SK-N-SH (cell line): ENCODE data around the gene AK2. TPM values are rescaled to one million over a fixed set of nuclear protein-coding genes. Genes with fewer than 3 reads are reported as not detected.

Experiments
- CTCF ChIA-PET: fragments of 300-600, 350-600 bp; formaldehyde crosslinking; extraction: SDS; loops from one replicate; lab custom pipeline; 2021; lab: Yijun Ruan, JAX
- POLR2A ChIA-PET: fragments of 350-600 bp; sonication (Branson Sonifier 250); formaldehyde crosslinking; extraction: SDS; loops from one replicate; lab custom pipeline; 2020; ENCODE audit warnings: antibody characterized with exemption, inconsistent platforms; lab: Yijun Ruan, JAX
- DNase-seq: peaks from one replicate; pipeline ENCODE4 v3.0.0; 2012
- H2AFZ ChIP-seq: fragments of 200-600 bp; sonication (generic); 2 replicates; pipeline ENCODE4 v1.8.1; 2016; ENCODE audit warnings: antibody characterized with exemption, mild to moderate bottlenecking, low read depth
- H3F3A ChIP-seq: fragments of 200-600 bp; sonication (generic); replicated peaks from 2 replicates; pipeline ENCODE3; 2016; ENCODE audit warnings: antibody characterized with exemption, mild to moderate bottlenecking; ENCODE audit not compliant: insufficient read depth
- H3K27ac ChIP-seq, 2 experiments: fragments of 200-500 bp in 1 of 2; fragments of 200-600 bp in 1 of 2; sonication (Bioruptor generic) in 1 of 2; sonication (generic), shearing (Covaris generic) in 1 of 2; 2 replicates each; pipeline versions ENCODE4 v1.5.1 to v1.6.1; 2014 to 2016; ENCODE audit warnings: low read depth in 2 of 2, inconsistent platforms in 1 of 2, low read length in 1 of 2, mild to moderate bottlenecking in 1 of 2, mixed read lengths in 1 of 2
- H3K27me3 ChIP-seq: fragments of 200-600 bp; sonication (generic), shearing (Covaris generic); 2 replicates; pipeline ENCODE4 v1.6.1; 2016; ENCODE audit warnings: mixed run types; ENCODE audit not compliant: insufficient read depth
- H3K36me3 ChIP-seq, 2 experiments: fragments of 200-500 bp in 1 of 2; fragments of 200-600 bp in 1 of 2; sonication (Bioruptor generic) in 1 of 2; sonication (generic) in 1 of 2; replicated peaks in 1 of 2; 2 replicates each; pipeline versions ENCODE3 to v1.5.1; 2014 to 2016; ENCODE audit warnings: low read length in 1 of 2, mild to moderate bottlenecking in 1 of 2; ENCODE audit not compliant: insufficient read depth in 2 of 2, control insufficient read depth in 1 of 2
- H3K4me1 ChIP-seq, 2 experiments: fragments of 200-500 bp in 1 of 2; fragments of 200-600 bp in 1 of 2; sonication (Bioruptor generic) in 1 of 2; sonication (generic), shearing (Covaris generic) in 1 of 2; 2 replicates each; pipeline versions ENCODE4 v1.5.1 to v1.6.1; 2014 to 2016; ENCODE audit warnings: low read depth in 1 of 2, low read length in 1 of 2, mixed run types in 1 of 2; ENCODE audit not compliant: insufficient read depth in 2 of 2, control insufficient read depth in 1 of 2
- H3K4me2 ChIP-seq: fragments of 200-600 bp; sonication (generic), shearing (Covaris generic); 2 replicates; pipeline ENCODE4 v1.6.1; 2017; ENCODE audit warnings: mixed run types
- H3K4me3 ChIP-seq, 2 experiments: fragments of 200-500 bp in 1 of 2; fragments of 200-600 bp in 1 of 2; sonication (Bioruptor generic) in 1 of 2; sonication (generic), shearing (Covaris generic) in 1 of 2; 2 replicates each; pipeline versions ENCODE4 v1.5.1 to v1.8.1; 2014 to 2016; ENCODE audit warnings: low read depth in 2 of 2, inconsistent platforms in 1 of 2, low read length in 1 of 2, mild to moderate bottlenecking in 1 of 2, mixed read lengths in 1 of 2, moderate library complexity in 1 of 2
- H3K79me2 ChIP-seq: fragments of 200-600 bp; sonication (generic); 2 replicates; pipeline ENCODE4 v1.8.1; 2017; ENCODE audit warnings: mild to moderate bottlenecking; ENCODE audit not compliant: insufficient read depth
- H3K9ac ChIP-seq: fragments of 200-600 bp; sonication (generic); 2 replicates; pipeline ENCODE4 v1.6.1; 2017; ENCODE audit warnings: mixed run types
- H3K9me2 ChIP-seq: fragments of 200-600 bp; sonication (generic); 2 replicates; pipeline ENCODE4 v1.6.1; 2017; ENCODE audit warnings: mixed run types
- H3K9me3 ChIP-seq: fragments of 200-600 bp; sonication (generic); 2 replicates; pipeline ENCODE4 v1.6.1; 2017; ENCODE audit warnings: mixed run types, mild to moderate bottlenecking, moderate library complexity
- H4K20me1 ChIP-seq: fragments of 200-600 bp; sonication (generic); 2 replicates; pipeline ENCODE4 v1.6.1; 2017; ENCODE audit warnings: mild to moderate bottlenecking, mixed run types; ENCODE audit not compliant: insufficient read depth
- EP300 ChIP-seq, 2 experiments: IDR thresholded peaks; 2 replicates each; pipeline versions ENCODE4 v1.4.0 to v1.6.1; 2012; ENCODE audit warnings: borderline replicate concordance in 1 of 2, low read depth in 1 of 2, low read length in 1 of 2
- FOSL2 ChIP-seq: IDR thresholded peaks from 2 replicates; pipeline ENCODE4 v1.4.0; 2012; ENCODE audit warnings: low read depth, mild to moderate bottlenecking, moderate library complexity, borderline replicate concordance
- FOXJ3 ChIP-seq: sonication (generic); formaldehyde crosslinking; IDR thresholded peaks from 2 replicates; pipeline ENCODE4 v1.5.1; 2020; ENCODE audit warnings: mild to moderate bottlenecking, missing genetic modification reagents
- FOXM1 ChIP-seq: IDR thresholded peaks from 2 replicates; pipeline ENCODE4 v1.4.0; 2012; ENCODE audit warnings: low read depth, mild to moderate bottlenecking
- MXI1 ChIP-seq: IDR thresholded peaks from 2 replicates; pipeline ENCODE4 v1.6.1; 2012; ENCODE audit warnings: mild to moderate bottlenecking, low read depth, low read length, improper control_type of control experiment
- PBX3 ChIP-seq: IDR thresholded peaks from 2 replicates; pipeline ENCODE4; 2012
- RCOR1 ChIP-seq: fragments of 150-350 bp; IDR thresholded peaks from 2 replicates; pipeline ENCODE4 v1.6.1; 2017; ENCODE audit warnings: antibody characterized with exemption, low read length
- RXRA ChIP-seq: IDR thresholded peaks from 2 replicates; pipeline ENCODE4 v1.4.0; 2012; ENCODE audit warnings: low read depth, mild to moderate bottlenecking, borderline replicate concordance
- TAF1 ChIP-seq: IDR thresholded peaks from 2 replicates; pipeline ENCODE4 v1.6.1; 2012; ENCODE audit warnings: low read depth, mild to moderate bottlenecking, low read length, moderate library complexity, borderline replicate concordance
- WGBS: methylation state at CpG from one replicate; pipeline ENCODE4 v1.1.6; 2017; ENCODE audit warnings: low lambda C conversion rate; 5-methylcytosine and 5-hydroxymethylcytosine counted together
- polyA plus RNA-seq, 3 experiments: library from polyadenylated mRNA; depleted of rRNA; stranded (reverse); fragments of >200 nt; gene quantifications; 2 replicates each; pipeline ENCODE4 v1.2.3, GENCODE V29; 2012
- TF ChIP-seq, protein P1 (sequence below): fragments of 200-600 bp; sonication (generic); IDR thresholded peaks from 2 replicates; pipeline ENCODE4 v1.6.1; 2017; ENCODE audit warnings: antibody characterized with exemption, mild to moderate bottlenecking, moderate library complexity
- TF ChIP-seq, protein P2 (sequence below): IDR thresholded peaks from 2 replicates; pipeline ENCODE4 v1.6.1; 2012; ENCODE audit warnings: mild to moderate bottlenecking, low read depth, low read length, moderate library complexity

The AK2 gene
- polyA plus RNA-seq, 1 of the 3 experiments (the other 2 are of a cell fraction), result 191 TPM

GRCh38 chr1:33029921-33030320, 6.8 kb downstream of the AK2 start:
- TF ChIP-seq RCOR1, result no peak
- TF ChIP-seq MXI1, result no peak
- TF ChIP-seq, protein P1, sequence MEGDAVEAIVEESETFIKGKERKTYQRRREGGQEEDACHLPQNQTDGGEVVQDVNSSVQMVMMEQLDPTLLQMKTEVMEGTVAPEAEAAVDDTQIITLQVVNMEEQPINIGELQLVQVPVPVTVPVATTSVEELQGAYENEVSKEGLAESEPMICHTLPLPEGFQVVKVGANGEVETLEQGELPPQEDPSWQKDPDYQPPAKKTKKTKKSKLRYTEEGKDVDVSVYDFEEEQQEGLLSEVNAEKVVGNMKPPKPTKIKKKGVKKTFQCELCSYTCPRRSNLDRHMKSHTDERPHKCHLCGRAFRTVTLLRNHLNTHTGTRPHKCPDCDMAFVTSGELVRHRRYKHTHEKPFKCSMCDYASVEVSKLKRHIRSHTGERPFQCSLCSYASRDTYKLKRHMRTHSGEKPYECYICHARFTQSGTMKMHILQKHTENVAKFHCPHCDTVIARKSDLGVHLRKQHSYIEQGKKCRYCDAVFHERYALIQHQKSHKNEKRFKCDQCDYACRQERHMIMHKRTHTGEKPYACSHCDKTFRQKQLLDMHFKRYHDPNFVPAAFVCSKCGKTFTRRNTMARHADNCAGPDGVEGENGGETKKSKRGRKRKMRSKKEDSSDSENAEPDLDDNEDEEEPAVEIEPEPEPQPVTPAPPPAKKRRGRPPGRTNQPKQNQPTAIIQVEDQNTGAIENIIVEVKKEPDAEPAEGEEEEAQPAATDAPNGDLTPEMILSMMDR, result no peak
- no peak for TF ChIP-seq RXRA
- no peak for TF ChIP-seq TAF1
- TF ChIP-seq PBX3, result no peak
- no peak for TF ChIP-seq FOXM1
- no peak for TF ChIP-seq FOSL2
- TF ChIP-seq, protein P2, sequence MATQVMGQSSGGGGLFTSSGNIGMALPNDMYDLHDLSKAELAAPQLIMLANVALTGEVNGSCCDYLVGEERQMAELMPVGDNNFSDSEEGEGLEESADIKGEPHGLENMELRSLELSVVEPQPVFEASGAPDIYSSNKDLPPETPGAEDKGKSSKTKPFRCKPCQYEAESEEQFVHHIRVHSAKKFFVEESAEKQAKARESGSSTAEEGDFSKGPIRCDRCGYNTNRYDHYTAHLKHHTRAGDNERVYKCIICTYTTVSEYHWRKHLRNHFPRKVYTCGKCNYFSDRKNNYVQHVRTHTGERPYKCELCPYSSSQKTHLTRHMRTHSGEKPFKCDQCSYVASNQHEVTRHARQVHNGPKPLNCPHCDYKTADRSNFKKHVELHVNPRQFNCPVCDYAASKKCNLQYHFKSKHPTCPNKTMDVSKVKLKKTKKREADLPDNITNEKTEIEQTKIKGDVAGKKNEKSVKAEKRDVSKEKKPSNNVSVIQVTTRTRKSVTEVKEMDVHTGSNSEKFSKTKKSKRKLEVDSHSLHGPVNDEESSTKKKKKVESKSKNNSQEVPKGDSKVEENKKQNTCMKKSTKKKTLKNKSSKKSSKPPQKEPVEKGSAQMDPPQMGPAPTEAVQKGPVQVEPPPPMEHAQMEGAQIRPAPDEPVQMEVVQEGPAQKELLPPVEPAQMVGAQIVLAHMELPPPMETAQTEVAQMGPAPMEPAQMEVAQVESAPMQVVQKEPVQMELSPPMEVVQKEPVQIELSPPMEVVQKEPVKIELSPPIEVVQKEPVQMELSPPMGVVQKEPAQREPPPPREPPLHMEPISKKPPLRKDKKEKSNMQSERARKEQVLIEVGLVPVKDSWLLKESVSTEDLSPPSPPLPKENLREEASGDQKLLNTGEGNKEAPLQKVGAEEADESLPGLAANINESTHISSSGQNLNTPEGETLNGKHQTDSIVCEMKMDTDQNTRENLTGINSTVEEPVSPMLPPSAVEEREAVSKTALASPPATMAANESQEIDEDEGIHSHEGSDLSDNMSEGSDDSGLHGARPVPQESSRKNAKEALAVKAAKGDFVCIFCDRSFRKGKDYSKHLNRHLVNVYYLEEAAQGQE, result no peak
- TF ChIP-seq EP300 (IDR thresholded peaks at IDR 0.05; ENCODE audit: borderline replicate concordance in 1 of 2, low read depth in 1 of 2, low read length in 1 of 2), result no peak
- no peak for TF ChIP-seq FOXJ3 (CRISPR knock-in tag)
- H3K4me2 ChIP-seq, result no peak overlapping the region
- DNase-seq, result no peak
- no peak overlapping the region for H3K9ac ChIP-seq
- H4K20me1 ChIP-seq, result peaks cover 43% of the 10 kb centered on the region
- no peak overlapping the region for H3K4me3 ChIP-seq
- H3K27me3 ChIP-seq, result no peaks in the 10 kb centered on the region
- POLR2A ChIA-PET, result interaction anchor here (0.7 to 1.1 kb wide), 2 partner anchors 27 to 45 kb away, joined by 3 read pairs; no protein-coding TSS in a partner anchor
- WGBS, result over 99% methylated on average over 5 of the region's 5 CpGs
- no peaks in the 10 kb centered on the region for H3K9me2 ChIP-seq
- CTCF ChIA-PET, result interaction anchor here (0.7 to 4.7 kb wide), 4 partner anchors 15 to 96 kb away, joined by 3 to 21 read pairs (median 4); no protein-coding TSS in a partner anchor
- H3K36me3 ChIP-seq, result peaks cover 0 to 13% of the 10 kb centered on the region in 2 experiments
- no peaks in the 10 kb centered on the region for H3K4me1 ChIP-seq
- H3K9me3 ChIP-seq, result no peaks in the 10 kb centered on the region
- peaks cover 3% of the 10 kb centered on the region for H3F3A ChIP-seq
- no peak overlapping the region for H2AFZ ChIP-seq
- H3K27ac ChIP-seq, result no peak overlapping the region
- H3K79me2 ChIP-seq, result peaks cover 99% of the 10 kb centered on the region
